ENCODE measurements around the gene ZNF431.
A peak's percentile ranks its signal among the peaks of the same experiment; 100 is the strongest.
"Not testable (repeated sequence)": the region's sequence is repeated elsewhere in the genome, so short reads cannot be mapped to it uniquely, and the experiment has no call there.

Gene ZNF431

GRCh38 chr19:21164541-21164940 is 22.7 kb downstream of the ZNF431 start:
- no peak overlapping the region for H3K4me3 ChIP-seq (ENCODE audit: control insufficient read depth, low read depth, low read length)
- TF ChIP-seq, protein P1, sequence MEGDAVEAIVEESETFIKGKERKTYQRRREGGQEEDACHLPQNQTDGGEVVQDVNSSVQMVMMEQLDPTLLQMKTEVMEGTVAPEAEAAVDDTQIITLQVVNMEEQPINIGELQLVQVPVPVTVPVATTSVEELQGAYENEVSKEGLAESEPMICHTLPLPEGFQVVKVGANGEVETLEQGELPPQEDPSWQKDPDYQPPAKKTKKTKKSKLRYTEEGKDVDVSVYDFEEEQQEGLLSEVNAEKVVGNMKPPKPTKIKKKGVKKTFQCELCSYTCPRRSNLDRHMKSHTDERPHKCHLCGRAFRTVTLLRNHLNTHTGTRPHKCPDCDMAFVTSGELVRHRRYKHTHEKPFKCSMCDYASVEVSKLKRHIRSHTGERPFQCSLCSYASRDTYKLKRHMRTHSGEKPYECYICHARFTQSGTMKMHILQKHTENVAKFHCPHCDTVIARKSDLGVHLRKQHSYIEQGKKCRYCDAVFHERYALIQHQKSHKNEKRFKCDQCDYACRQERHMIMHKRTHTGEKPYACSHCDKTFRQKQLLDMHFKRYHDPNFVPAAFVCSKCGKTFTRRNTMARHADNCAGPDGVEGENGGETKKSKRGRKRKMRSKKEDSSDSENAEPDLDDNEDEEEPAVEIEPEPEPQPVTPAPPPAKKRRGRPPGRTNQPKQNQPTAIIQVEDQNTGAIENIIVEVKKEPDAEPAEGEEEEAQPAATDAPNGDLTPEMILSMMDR (IDR thresholded peaks at IDR 0.05; ENCODE audit: control insufficient read depth, insufficient read depth, low read depth, low read length, missing control alignments): no peak
- no peak for DNase-seq (ENCODE audit: low read depth)

DNA sequence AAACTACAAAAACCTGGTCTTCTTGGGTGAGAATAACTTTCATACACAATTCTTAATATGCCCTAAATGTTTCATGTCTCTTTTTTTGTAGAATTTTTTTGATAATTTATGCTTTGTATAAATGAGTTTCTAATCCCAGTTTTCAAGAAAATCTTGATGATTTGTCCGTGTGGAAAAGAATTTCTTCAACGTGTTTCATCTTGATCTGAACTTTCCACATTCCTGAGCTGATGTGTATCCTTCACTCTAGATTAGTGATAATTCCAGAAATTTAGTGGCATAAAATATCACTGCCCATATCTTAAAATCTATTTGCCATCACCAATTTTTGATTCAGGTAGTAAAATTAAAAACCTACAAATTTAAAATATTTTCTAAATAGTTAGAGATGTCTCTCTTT is 24.6 kb downstream of the ZNF431 start:
- TF ChIP-seq, protein P1 (IDR thresholded peaks at IDR 0.05; ENCODE audit: control insufficient read depth, insufficient read depth, low read depth, low read length, missing control alignments): no peak
- H3K4me3 ChIP-seq (ENCODE audit: control insufficient read depth, low read depth, low read length): no peak overlapping the region
- no peak for DNase-seq (ENCODE audit: low read depth)

DNA sequence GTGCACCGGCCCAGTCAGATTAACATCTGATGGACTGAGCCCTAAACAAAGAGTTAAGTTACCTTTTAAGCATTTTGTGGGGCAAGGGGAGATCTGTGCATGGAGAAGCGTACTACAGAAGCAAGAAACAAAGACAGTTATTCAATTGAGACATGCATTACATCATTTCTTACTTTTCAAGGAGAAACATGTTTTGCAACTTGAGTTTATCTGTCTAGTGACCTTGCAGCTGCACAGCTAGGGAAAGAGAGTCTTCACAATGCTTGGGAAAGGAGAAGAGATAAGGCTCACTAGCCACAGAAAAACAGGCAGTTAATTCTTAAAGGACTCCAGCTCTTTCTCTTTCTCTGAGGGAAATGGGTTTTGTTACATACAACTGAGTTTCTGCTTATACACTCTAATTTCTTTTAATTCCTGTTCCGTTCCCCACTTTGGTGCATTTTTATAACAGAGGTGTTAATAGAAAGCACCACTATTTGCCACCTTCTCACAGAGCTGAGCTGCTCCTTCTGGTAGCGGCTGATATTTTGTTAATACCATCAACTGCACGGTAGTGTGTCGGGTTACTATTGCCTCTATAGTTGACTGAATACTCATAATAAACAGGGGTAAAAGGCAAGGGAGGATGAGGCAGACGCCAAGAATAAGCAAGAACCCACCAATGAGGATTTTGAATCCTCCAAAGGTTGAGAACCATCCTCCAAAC is 55.9 kb downstream of the ZNF431 start:
- TF ChIP-seq, protein P1 (IDR thresholded peaks at IDR 0.05; ENCODE audit: control insufficient read depth, insufficient read depth, low read depth, low read length, missing control alignments): no peak
- no peak overlapping the region for H3K4me3 ChIP-seq (ENCODE audit: control insufficient read depth, low read depth, low read length)
- DNase-seq (ENCODE audit: low read depth): no peak

DNA sequence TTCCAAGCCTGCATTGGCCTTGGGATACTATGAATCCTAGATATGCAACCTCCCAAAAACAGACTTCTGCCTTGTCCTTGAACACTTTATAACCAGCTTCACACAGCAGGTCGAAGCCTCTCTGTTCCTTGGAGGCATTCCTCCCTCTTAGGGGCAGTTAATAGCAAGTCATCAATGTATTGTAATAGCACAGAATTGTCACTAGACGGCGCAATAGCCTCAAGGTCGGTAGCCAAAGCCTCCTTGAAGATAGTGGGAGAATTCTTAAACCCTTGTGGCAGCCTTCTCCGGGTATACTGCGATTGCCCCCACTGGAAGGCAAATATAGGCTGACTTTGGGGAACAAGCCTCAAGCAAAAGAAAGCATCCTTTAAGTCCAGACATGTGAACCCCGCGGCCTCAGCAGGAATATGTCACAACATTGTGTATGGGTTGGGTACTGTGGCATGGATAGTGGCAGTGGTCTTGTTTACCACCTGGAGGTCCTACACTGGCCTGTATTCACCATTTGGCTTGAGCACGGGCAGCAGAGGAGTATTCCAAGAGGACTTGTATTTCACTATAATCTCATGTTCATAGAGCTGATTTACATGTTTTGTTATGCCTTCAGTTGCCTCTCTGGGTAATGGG is 61.1 kb downstream of the ZNF431 start:
- DNase-seq (ENCODE audit: low read depth): peak; percentile 10
- no peak overlapping the region for H3K4me3 ChIP-seq (ENCODE audit: control insufficient read depth, low read depth, low read length)
- TF ChIP-seq, protein P1 (IDR thresholded peaks at IDR 0.05; ENCODE audit: control insufficient read depth, insufficient read depth, low read depth, low read length, missing control alignments): peak; percentile 76

DNA sequence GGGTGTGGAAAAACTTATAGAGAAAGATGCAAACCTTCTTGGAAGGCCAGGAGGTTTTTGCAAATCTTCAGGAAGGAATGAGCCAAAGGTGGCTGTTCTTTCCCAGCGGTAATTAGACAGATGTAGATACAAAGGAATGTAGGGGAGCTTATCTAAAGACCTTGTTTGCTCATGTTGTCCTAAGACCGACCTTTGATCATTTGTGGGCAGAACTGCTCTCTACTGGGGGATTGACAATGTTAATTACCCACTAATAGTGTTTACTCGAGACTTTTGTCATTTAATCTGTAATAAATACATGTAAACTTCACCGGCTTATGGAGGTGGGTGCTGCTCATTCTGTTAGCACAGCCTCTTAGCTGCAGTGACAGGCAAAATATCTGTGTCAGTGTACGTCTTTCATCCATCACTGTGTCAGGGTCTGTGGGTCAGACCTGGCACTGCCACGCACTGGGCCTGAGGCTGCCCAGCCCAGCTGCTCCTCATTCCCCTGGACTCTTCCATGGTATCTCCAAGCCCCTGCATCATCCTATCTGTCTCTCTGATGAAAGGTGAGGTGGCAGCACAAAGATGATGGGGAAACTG is 68.3 kb downstream of the ZNF431 start:
- TF ChIP-seq, protein P1 (IDR thresholded peaks at IDR 0.05; ENCODE audit: control insufficient read depth, insufficient read depth, low read depth, low read length, missing control alignments): no peak
- H3K4me3 ChIP-seq (ENCODE audit: control insufficient read depth, low read depth, low read length): no peak overlapping the region
- no peak for DNase-seq (ENCODE audit: low read depth)

DNA sequence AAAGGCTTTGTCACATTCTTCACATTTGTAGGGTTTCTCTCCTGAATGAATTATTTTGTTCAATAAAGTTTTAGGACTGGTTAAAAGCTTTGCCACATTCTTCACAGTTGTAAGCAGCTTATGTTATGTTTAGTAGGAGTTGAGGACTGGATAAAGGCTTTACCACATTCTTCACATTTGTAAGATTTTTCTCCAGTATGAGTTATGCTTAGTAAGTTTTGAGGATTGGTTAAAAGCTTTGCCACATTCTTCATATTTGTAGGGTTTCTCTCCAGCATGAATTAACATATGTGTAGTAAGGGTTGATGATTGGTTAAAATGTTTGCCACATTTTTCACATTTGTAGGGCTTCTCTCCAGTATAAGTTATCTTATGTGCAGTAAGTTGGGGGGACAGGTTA is 79.9 kb downstream of the ZNF431 start:
- TF ChIP-seq, protein P1 (IDR thresholded peaks at IDR 0.05; ENCODE audit: control insufficient read depth, insufficient read depth, low read depth, low read length, missing control alignments): no peak
- no peak overlapping the region for H3K4me3 ChIP-seq (ENCODE audit: control insufficient read depth, low read depth, low read length)
- DNase-seq (ENCODE audit: low read depth): no peak

DNA sequence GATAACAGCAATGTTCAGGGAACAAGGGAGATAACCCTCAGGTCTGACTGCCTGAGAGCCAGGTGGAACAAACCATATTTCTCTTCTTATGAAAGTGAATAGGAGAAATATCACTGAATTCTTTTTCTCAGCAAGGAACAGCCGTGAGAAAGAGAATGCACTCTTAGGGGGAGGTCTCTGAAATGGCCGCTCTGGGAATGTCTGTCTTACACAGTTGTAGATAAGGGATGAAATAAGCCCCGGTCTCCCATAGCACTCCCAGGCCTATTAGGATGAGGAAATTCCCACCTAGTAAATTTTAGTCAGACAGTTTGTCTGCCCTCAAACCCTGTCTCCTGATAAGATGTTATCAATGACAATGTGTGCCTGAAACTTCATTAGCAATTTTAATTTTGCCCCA is 88.1 kb downstream of the ZNF431 start:
- not testable (repeated sequence) for H3K4me3 ChIP-seq (ENCODE audit: control insufficient read depth, low read depth, low read length); DNase-seq (ENCODE audit: low read depth)

All from AG09309 (cell line).